ENCODE data around the gene VAV2.

VAV2 gene

GRCh38 chr9:134026981-134027380, 34.9 kb upstream of the VAV2 start:
- DNase-seq = no peak

GRCh38 chr9:134026581-134026980, 34.5 kb upstream of the VAV2 start:
- DNase-seq = no peak

- DNase-seq = peak; percentile 20
These were observed 33.8 kb upstream of the VAV2 start for GRCh38 chr9:134025606-134026541.

- DNase-seq = peak; percentile 96
These were observed 32.9 kb upstream of the VAV2 start, which contains the start of gene BRD3OS for GRCh38 chr9:134024828-134025605. BRD3OS (plus strand) TSS chr9:134025481; CDS start chr9:134026748, 1,267 bp downstream.

GRCh38 chr9:134024214-134024792, 32.2 kb upstream of the VAV2 start:
- DNase-seq = no peak

GRCh38 chr9:134014946-134015345, 22.8 kb upstream of the VAV2 start:
- no peak for DNase-seq

- no peak for DNase-seq
These were observed 19.3 kb upstream of the VAV2 start for GRCh38 chr9:134011401-134011800.

- no peak for DNase-seq
These were observed 18.4 kb upstream of the VAV2 start for GRCh38 chr9:134010310-134011173.

- no peak for DNase-seq
These were observed 15.4 kb upstream of the VAV2 start for GRCh38 chr9:134007571-134007970.

- no peak for DNase-seq
These were observed 15.0 kb upstream of the VAV2 start for GRCh38 chr9:134007150-134007549.

GRCh38 chr9:134005381-134005780, 13.3 kb upstream of the VAV2 start:
- DNase-seq = no peak

- no peak for DNase-seq
These were observed 12.8 kb upstream of the VAV2 start for GRCh38 chr9:134004881-134005280.

- DNase-seq = no peak
These were observed 12.2 kb upstream of the VAV2 start for GRCh38 chr9:134004131-134004873.

GRCh38 chr9:134003237-134003636, 11.1 kb upstream of the VAV2 start:
- DNase-seq = no peak

- no peak for DNase-seq
These were observed 10.7 kb upstream of the VAV2 start for GRCh38 chr9:134002796-134003195.

- DNase-seq = no peak
These were observed 7.7 kb upstream of the VAV2 start for GRCh38 chr9:133999851-134000265.

- no peak for DNase-seq
These were observed 6.9 kb upstream of the VAV2 start for GRCh38 chr9:133998915-133999595.

GRCh38 chr9:133997584-133997983, 5.5 kb upstream of the VAV2 start:
- no peak for DNase-seq

- no peak for DNase-seq
These were observed 4.7 kb upstream of the VAV2 start for GRCh38 chr9:133996531-133997520.

All from CD4-positive, alpha-beta T cell treated with Interferon gamma for 1 hour (primary cell).